ENCODE results near the gene SH3PXD2B. TPM values are rescaled to one million over a fixed set of nuclear protein-coding genes. Genes with fewer than 3 reads are reported as not detected.

The SH3PXD2B gene
- total RNA-seq, 2 experiments from 2014 or later = 0.60 to 0.95 TPM

DNA sequence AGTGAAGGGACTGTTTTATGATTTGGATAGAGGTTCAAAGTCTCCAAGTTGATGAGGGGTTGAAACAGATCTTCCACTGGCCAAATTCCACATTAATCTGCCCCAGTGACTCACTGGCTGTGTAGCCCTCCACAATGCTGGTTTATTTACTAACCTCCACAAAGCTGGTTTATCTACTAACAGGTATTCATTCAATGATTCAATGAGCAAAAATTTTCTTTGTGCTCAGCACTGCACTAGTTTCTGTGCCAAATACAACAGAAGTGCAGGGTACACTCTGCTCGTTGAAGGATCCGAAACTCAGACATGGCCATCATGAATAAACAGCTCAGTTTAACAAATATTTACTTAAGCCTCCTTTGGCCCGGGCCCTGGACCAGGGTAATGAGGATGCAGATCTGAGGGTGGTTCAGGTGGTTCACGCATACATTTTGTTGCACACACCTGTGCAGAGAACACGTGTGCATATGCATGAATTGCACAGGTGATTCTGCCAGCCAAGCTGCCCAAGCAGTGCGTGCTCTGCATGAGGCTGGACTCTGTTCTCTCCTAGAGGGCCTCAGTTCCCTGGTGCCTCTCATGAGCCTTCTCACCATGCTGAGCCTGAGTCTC lies 71.0 kb downstream of the SH3PXD2B start:
- no peaks in the 10 kb centered on the region for H3K4me1 Mint-ChIP-seq (ENCODE audit: low read depth)
- no peak overlapping the region for H3K27ac Mint-ChIP-seq
- CTCF ChIA-PET = no interaction called here
- no peaks in the 10 kb centered on the region for H3K36me3 Mint-ChIP-seq (ENCODE audit: low read depth)
- H3K4me3 Mint-ChIP-seq = no peak overlapping the region
- intact Hi-C loops (cut with DNase I, micrococcal nuclease) = no loop called here
- Histone ChIP-seq H3K27me3 (ENCODE audit: control insufficient read depth in 1 of 2, insufficient read depth in 2 of 2, low read length in 2 of 2) (no peaks in the 10 kb centered on the region), H3K36me3 (ENCODE audit: insufficient read depth, low read length) (no peaks in the 10 kb centered on the region), H3K4me3 (ENCODE audit: low read length) (no peak overlapping the region), H3K27ac (ENCODE audit: low read depth in 1 of 2, low read length in 2 of 2) (no peak overlapping the region), H3K9me3 (ENCODE audit: control insufficient read depth in 1 of 2, insufficient read depth in 1 of 2, low read length in 2 of 2) (no peaks in the 10 kb centered on the region), H3K4me1 (ENCODE audit: insufficient read depth, low read length) (no peaks in the 10 kb centered on the region)
- H3K9me3 Mint-ChIP-seq = no peaks in the 10 kb centered on the region
- DNase-seq (no peak), ATAC-seq (ENCODE audit: poor library complexity) (no peak)
- POLR2A ChIA-PET = no interaction called here
- no peak for TF ChIP-seq CTCF (IDR thresholded peaks at IDR 0.05)
- no peaks in the 10 kb centered on the region for H3K27me3 Mint-ChIP-seq

GRCh38 chr5:172380987-172381643 lies 73.2 kb downstream of the SH3PXD2B start:
- Mint-ChIP-seq H3K27ac (no peak overlapping the region), H3K9me3 (no peaks in the 10 kb centered on the region), H3K27me3 (no peaks in the 10 kb centered on the region), H3K4me1 (ENCODE audit: low read depth) (no peaks in the 10 kb centered on the region), H3K36me3 (ENCODE audit: low read depth) (no peaks in the 10 kb centered on the region), H3K4me3 (no peak overlapping the region)
- H3K27me3 ChIP-seq (ENCODE audit: control insufficient read depth in 1 of 2, insufficient read depth in 2 of 2, low read length in 2 of 2) = no peaks in the 10 kb centered on the region
- no peaks in the 10 kb centered on the region for H3K9me3 ChIP-seq (ENCODE audit: control insufficient read depth in 1 of 2, insufficient read depth in 1 of 2, low read length in 2 of 2)
- no peaks in the 10 kb centered on the region for H3K4me1 ChIP-seq (ENCODE audit: insufficient read depth, low read length)
- ChIA-PET POLR2A (no interaction called here), CTCF (no interaction called here)
- ATAC-seq (ENCODE audit: poor library complexity) (no peak), DNase-seq (no peak)
- TF ChIP-seq CTCF (IDR thresholded peaks at IDR 0.05) = no peak
- H3K27ac ChIP-seq (ENCODE audit: low read depth in 1 of 2, low read length in 2 of 2) = no peak overlapping the region
- intact Hi-C loops (cut with DNase I, micrococcal nuclease) = no loop called here
- no peaks in the 10 kb centered on the region for H3K36me3 ChIP-seq (ENCODE audit: insufficient read depth, low read length)
- no peak overlapping the region for H3K4me3 ChIP-seq (ENCODE audit: low read length)

DNA sequence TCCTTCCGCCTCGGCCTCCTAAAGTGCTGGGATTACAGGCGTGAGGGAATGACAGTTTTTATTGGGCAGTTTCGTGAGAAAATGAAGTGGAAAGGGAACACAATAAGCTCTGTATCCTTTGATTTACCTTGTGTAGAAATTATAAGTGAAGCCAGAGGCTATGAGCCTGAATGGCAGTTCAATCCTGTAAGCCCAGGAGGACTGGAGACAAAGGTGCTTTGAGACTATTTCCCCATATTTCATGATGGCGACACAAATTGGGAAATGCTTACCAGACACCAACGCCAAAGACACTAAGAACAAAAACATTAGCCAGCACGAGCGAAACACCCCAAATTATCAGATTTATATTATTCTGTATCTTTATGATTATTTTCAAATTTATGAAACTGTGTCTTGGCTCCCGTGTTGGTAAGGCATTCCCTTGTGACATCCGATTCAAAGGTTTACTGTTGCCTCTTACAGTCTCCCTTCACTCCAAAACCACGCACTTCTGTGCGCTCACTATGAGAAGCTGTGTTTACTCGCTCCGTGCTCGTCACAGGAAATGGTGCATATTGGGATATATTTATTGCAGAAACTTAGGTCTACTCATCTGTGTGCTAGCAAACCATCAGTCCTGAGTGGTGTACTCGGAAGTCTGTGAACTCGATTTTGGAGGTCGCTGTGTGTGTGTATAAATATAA lies 73.9 kb downstream of the SH3PXD2B start:
- ChIA-PET POLR2A (no interaction called here), CTCF (no interaction called here)
- DNase-seq (no peak), ATAC-seq (ENCODE audit: poor library complexity) (no peak)
- TF ChIP-seq CTCF (IDR thresholded peaks at IDR 0.05) = no peak
- Histone ChIP-seq H3K27me3 (ENCODE audit: control insufficient read depth in 1 of 2, insufficient read depth in 2 of 2, low read length in 2 of 2) (no peaks in the 10 kb centered on the region), H3K27ac (ENCODE audit: low read depth in 1 of 2, low read length in 2 of 2) (no peak overlapping the region), H3K4me1 (ENCODE audit: insufficient read depth, low read length) (no peaks in the 10 kb centered on the region), H3K4me3 (ENCODE audit: low read length) (no peak overlapping the region), H3K9me3 (ENCODE audit: control insufficient read depth in 1 of 2, insufficient read depth in 1 of 2, low read length in 2 of 2) (no peaks in the 10 kb centered on the region), H3K36me3 (ENCODE audit: insufficient read depth, low read length) (no peaks in the 10 kb centered on the region)
- Mint-ChIP-seq H3K36me3 (ENCODE audit: low read depth) (no peaks in the 10 kb centered on the region), H3K4me1 (ENCODE audit: low read depth) (no peaks in the 10 kb centered on the region), H3K27ac (no peak overlapping the region), H3K4me3 (no peak overlapping the region), H3K27me3 (no peaks in the 10 kb centered on the region), H3K9me3 (no peaks in the 10 kb centered on the region)
- intact Hi-C loops (cut with DNase I, micrococcal nuclease) = no loop called here

All from CD4-positive, alpha-beta T cell (primary cell).